A673 (cell line): ENCODE measurements around the gene PCBP2.

Source experiments
- CTCF ChIP-seq: fragments of 300-800, 200-600 bp; sonication (generic); conservative IDR thresholded peaks from 2 replicates; pipeline ENCODE4 v1.5.1; 2017; ENCODE audit warnings: low read depth, mild to moderate bottlenecking, antibody characterized with exemption, low read length, moderate library complexity, mixed read lengths
- EZH2 ChIP-seq: fragments of 200-600 bp; sonication (generic); IDR thresholded peaks from 2 replicates; pipeline ENCODE4 v1.6.1; 2017; ENCODE audit warnings: borderline replicate concordance, low read depth, mild to moderate bottlenecking, mixed read lengths, antibody characterized with exemption, low read length; ENCODE audit not compliant: poor library complexity, severe bottlenecking

GRCh38 chr12:53500142-53500775, 48.4 kb downstream of the PCBP2 start:
- no peak for TF ChIP-seq CTCF
- no peak for TF ChIP-seq EZH2
